HCT116 (cell line): Measurements from ENCODE around the gene M1AP. TPM values are rescaled to one million over a fixed set of nuclear protein-coding genes. Genes with fewer than 3 reads are reported as not detected.

Experiments used
- ATAC-seq: fragments of 200-7000 bp; cut with Tn5 transposase; 2 replicates; pipeline ENCODE4 v1.9.1; 2020; ENCODE audit warnings: mild to moderate bottlenecking, moderate library complexity
- BruUV-seq: library from RNA; stranded (reverse); fragments of 400-500 nt; replicated peaks from 2 replicates; lab custom pipeline; 2021; lab: Mats Ljungman, UMichigan
- CTCF ChIA-PET: fragments of 300-600 bp; sonication (Branson Sonifier 250); formaldehyde crosslinking; loops from one replicate; lab custom pipeline; 2021; ENCODE audit warnings: antibody characterized with exemption; lab: Charles Lee
- POLR2A ChIA-PET: fragments of 300-600, 350-600 bp; sonication (Branson Sonifier 250); formaldehyde crosslinking; loops from one replicate; lab custom pipeline; 2021; ENCODE audit warnings: antibody characterized with exemption; lab: Charles Lee
- RAD21 ChIA-PET, 2 experiments: fragments of 300-600 bp; sonication (Branson Sonifier 250); formaldehyde crosslinking; loops; one replicate each; lab custom pipeline; 2023; ENCODE audit warnings: low total read pairs in 2 of 2; ENCODE audit not compliant: uncharacterized antibody in 2 of 2, unreplicated experiment in 2 of 2, low non-redundant PET in 1 of 2; lab: Charles Lee
- DNase-seq: peaks from one replicate; pipeline ENCODE4 v3.0.0-alpha.2; 2010; ENCODE audit warnings: low read depth, low spot score
- H2AFZ ChIP-seq: fragments of 200-600 bp; shearing (Covaris generic), sonication (generic); 2 replicates; pipeline ENCODE4 v1.6.1; 2017; ENCODE audit warnings: low read depth, mixed run types, mixed read lengths, antibody characterized with exemption, low read length; ENCODE audit not compliant: poor library complexity, severe bottlenecking
- H3K27ac ChIP-seq: 2 replicates; pipeline ENCODE4 v1.5.1; 2012; ENCODE audit warnings: low read depth, low read length
- H3K27me3 ChIP-seq: fragments of 200-600 bp; sonication (generic); 2 replicates; pipeline ENCODE4 v1.6.1; 2016; ENCODE audit warnings: mixed run types, low read length, mixed read lengths; ENCODE audit not compliant: insufficient read depth
- H3K36me3 ChIP-seq, 2 experiments: fragments of 200-500 bp in 1 of 2; fragments of 200-600 bp in 1 of 2; sonication (Bioruptor generic) in 1 of 2; sonication (generic) in 1 of 2; 2 replicates each; pipeline versions ENCODE4 v1.5.1 to v1.6.1; 2014 to 2016; ENCODE audit warnings: low read length in 2 of 2, inconsistent platforms in 1 of 2, mixed read lengths in 1 of 2, mixed run types in 1 of 2; ENCODE audit not compliant: insufficient read depth in 2 of 2, control insufficient read depth in 1 of 2
- H3K4me1 ChIP-seq, 2 experiments: fragments of 200-600 bp in 1 of 2; sonication (generic) in 1 of 2; 2 replicates each; pipeline versions ENCODE4 v1.5.1 to v1.6.1; 2012 to 2017; ENCODE audit warnings: low read length in 2 of 2, inconsistent platforms in 1 of 2, mild to moderate bottlenecking in 1 of 2, mixed read lengths in 1 of 2, mixed run types in 1 of 2, moderate library complexity in 1 of 2; ENCODE audit not compliant: insufficient read depth in 2 of 2, control insufficient read depth in 1 of 2
- H3K4me2 ChIP-seq: fragments of 200-600 bp; sonication (generic); 2 replicates; pipeline ENCODE4 v1.6.1; 2017; ENCODE audit warnings: mixed run types, low read length, mixed read lengths
- H3K4me3 ChIP-seq, 2 experiments: fragments of 200-600 bp in 1 of 2; sonication (generic) in 1 of 2; replicated peaks in 1 of 2; 2 replicates each; pipeline ENCODE4 v1.5.1; 2011 to 2016; ENCODE audit warnings: low read length in 2 of 2, control low read depth in 1 of 2, low read depth in 1 of 2, mild to moderate bottlenecking in 1 of 2, mixed read lengths in 1 of 2, mixed run types in 1 of 2
- H3K79me2 ChIP-seq: fragments of 200-600 bp; sonication (generic); 2 replicates; pipeline ENCODE4 v1.6.1; 2017; ENCODE audit warnings: mild to moderate bottlenecking, mixed run types, low read length, moderate library complexity, mixed read lengths; ENCODE audit not compliant: insufficient read depth
- H3K9ac ChIP-seq: fragments of 200-600 bp; sonication (generic); 2 replicates; pipeline ENCODE4 v1.6.1; 2016; ENCODE audit warnings: low read length, mixed read lengths
- H3K9me2 ChIP-seq: fragments of 200-600 bp; sonication (generic), shearing (Covaris generic); 2 replicates; pipeline ENCODE4 v1.6.1; 2017; ENCODE audit warnings: mixed run types, mild to moderate bottlenecking, moderate library complexity; ENCODE audit not compliant: insufficient read depth
- H3K9me3 ChIP-seq, 2 experiments: fragments of 200-500 bp in 1 of 2; fragments of 200-600 bp in 1 of 2; sonication (Bioruptor generic) in 1 of 2; sonication (generic) in 1 of 2; 2 replicates each; pipeline ENCODE4 v1.6.1; 2014 to 2017; ENCODE audit warnings: low read length in 2 of 2, mixed read lengths in 2 of 2, inconsistent platforms in 1 of 2, low read depth in 1 of 2, mild to moderate bottlenecking in 1 of 2, mixed run types in 1 of 2, moderate library complexity in 1 of 2; ENCODE audit not compliant: control insufficient read depth in 1 of 2, insufficient read depth in 1 of 2
- H4K20me1 ChIP-seq: fragments of 200-600 bp; sonication (generic), shearing (Covaris generic); 2 replicates; pipeline ENCODE4 v1.6.1; 2017; ENCODE audit warnings: mixed run types, mild to moderate bottlenecking, moderate library complexity; ENCODE audit not compliant: insufficient read depth
- EZH2 ChIP-seq: fragments of 200-600 bp; sonication (generic); IDR thresholded peaks from 2 replicates; pipeline ENCODE4 v1.6.1; 2017; ENCODE audit warnings: antibody characterized with exemption, mixed run types
- FOSL1 ChIP-seq: IDR thresholded peaks from 2 replicates; pipeline ENCODE4 v1.6.1; 2012; ENCODE audit warnings: low read depth
- POLR2AphosphoS5 ChIP-seq: IDR thresholded peaks from 2 replicates; pipeline ENCODE4 v1.6.1; 2011; ENCODE audit warnings: mild to moderate bottlenecking, low read depth, low read length, moderate library complexity
- RAD21 ChIP-seq: IDR thresholded peaks from 2 replicates; pipeline ENCODE4 v1.6.1; 2012; ENCODE audit warnings: low read depth, mild to moderate bottlenecking
- REST ChIP-seq: IDR thresholded peaks from 2 replicates; pipeline ENCODE4 v1.6.1; 2012; ENCODE audit warnings: low read depth
- SIN3A ChIP-seq: IDR thresholded peaks from 2 replicates; pipeline ENCODE4 v1.6.1; 2012; ENCODE audit warnings: low read depth
- TCF7L2 ChIP-seq: IDR thresholded peaks from 2 replicates; pipeline ENCODE4 v1.7.0; 2011; ENCODE audit warnings: borderline replicate concordance, inconsistent platforms; ENCODE audit not compliant: insufficient read depth, insufficient read length; ENCODE audit errors: extremely low read depth
- YY1 ChIP-seq: IDR thresholded peaks from 2 replicates; pipeline ENCODE4 v1.6.1; 2011; ENCODE audit warnings: low read length, low read depth, moderate library complexity, mild to moderate bottlenecking; ENCODE audit not compliant: insufficient replicate concordance; ENCODE audit errors: extremely low read depth
- ZFX ChIP-seq: fragments of 450-650 bp; IDR thresholded peaks from 2 replicates; pipeline ENCODE4 v1.6.1; 2017
- ZNF274 ChIP-seq: fragments of 200-500 bp; sonication (Bioruptor generic); IDR thresholded peaks from 2 replicates; pipeline ENCODE4 v1.6.1; 2014; ENCODE audit warnings: mild to moderate bottlenecking, low read depth, low read length, inconsistent platforms
- intact Hi-C: fragments of 100-400 bp; cut with micrococcal nuclease; formaldehyde crosslinking; loops from 2 replicates; pipeline ENCODE4 v1.10.0; 2022
- total RNA-seq: library from RNA; stranded (reverse); gene quantifications from one replicate; pipeline ENCODE4 v1.2.1, GENCODE V29; 2021; ENCODE audit not compliant: unreplicated experiment

Gene M1AP
- total RNA-seq, 1 experiment from 2014 or later, result 28.2 TPM

- H3K9me2 ChIP-seq, result no peaks in the 10 kb centered on the region
- DNase-seq (no peak), ATAC-seq (no peak)
- no peak overlapping the region for H3K27ac ChIP-seq
- no peak overlapping the region for H3K9ac ChIP-seq
- no peaks in the 10 kb centered on the region for H3K9me3 ChIP-seq
- no peaks in the 10 kb centered on the region for H3K36me3 ChIP-seq
- H3K4me2 ChIP-seq, result no peak overlapping the region
- H3K4me1 ChIP-seq, result peaks cover under 1% of the 10 kb centered on the region in 2 experiments; a peak in 2 of 4 replicates
- TF ChIP-seq RAD21, result no peak
- TF ChIP-seq ZNF274, result no peak
- TF ChIP-seq REST, result no peak
- no peak for TF ChIP-seq EZH2
- TF ChIP-seq SIN3A, result no peak
- TF ChIP-seq TCF7L2, result no peak
- no peak for TF ChIP-seq ZFX
- no peak for TF ChIP-seq FOSL1
- no peak for TF ChIP-seq YY1
- no peak for TF ChIP-seq POLR2AphosphoS5
- RAD21 ChIA-PET, result no interaction called here
- H2AFZ ChIP-seq, result no peak overlapping the region
- no peaks in the 10 kb centered on the region for H4K20me1 ChIP-seq
- H3K27me3 ChIP-seq, result no peaks in the 10 kb centered on the region
- H3K4me3 ChIP-seq, result no peak overlapping the region
- BruUV-seq, result no TSS peak
- CTCF ChIA-PET, result interaction anchor here (1.0 kb wide), 1 partner anchor 8 kb away, joined by 4 read pairs; no protein-coding TSS in a partner anchor
- H3K79me2 ChIP-seq, result no peaks in the 10 kb centered on the region
- POLR2A ChIA-PET, result no interaction called here
- intact Hi-C loops, result no loop called here
Observed at GRCh38 chr2:74597410-74597809, 50.7 kb downstream of the M1AP start.
